Tibial artery (tissue), 4 donors: ENCODE results near the gene IREB2.
A peak's percentile ranks its signal among the peaks of the same experiment; 100 is the strongest.

Experiments
- DNase-seq, 2 donors: peaks; one replicate each; pipeline ENCODE4 v3.0.0-alpha.2; 2019
- H3K27ac ChIP-seq, 2 donors: fragments of 200-600 bp; sonication (generic) in 1 of 2; 1 replicate in 1 of 2; 2 replicates in 1 of 2; pipeline ENCODE4 v1.5.1; 2018 to 2019; ENCODE audit warnings: mild to moderate bottlenecking in 1 of 2
- H3K27me3 ChIP-seq, 2 donors: fragments of 200-600 bp; sonication (generic) in 1 of 2; one replicate each; pipeline versions ENCODE4 v1.5.1 to v1.6.0; 2016 to 2019
- H3K36me3 ChIP-seq, 3 donors: fragments of 200-600 bp; sonication (generic) in 2 of 3; one replicate each; pipeline ENCODE4 v1.5.1; 2016 to 2019; ENCODE audit warnings: mild to moderate bottlenecking in 2 of 3
- H3K4me1 ChIP-seq, 4 donors: fragments of 200-600 bp; sonication (generic) in 2 of 4; 1 replicate in 3 of 4; 2 replicates in 1 of 4; pipeline ENCODE4 v1.5.1; 2016 to 2019
- H3K4me3 ChIP-seq, 2 donors: fragments of 200-600 bp; sonication (generic) in 1 of 2; 1 replicate in 1 of 2; 2 replicates in 1 of 2; pipeline ENCODE4 v1.5.1; 2018 to 2019; ENCODE audit warnings: mild to moderate bottlenecking in 2 of 2
- H3K9me3 ChIP-seq, 3 donors: fragments of 200-600 bp; sonication (generic) in 1 of 3; one replicate each; pipeline ENCODE4 v1.5.1; 2016 to 2019
- CTCF ChIP-seq, 2 experiments: fragments of 200-600 bp in 1 of 2; fragments of 450-650 bp in 1 of 2; IDR thresholded peaks; one replicate each; pipeline ENCODE4 v1.5.1; 2017 to 2019; ENCODE audit warnings: antibody characterized with exemption in 2 of 2, mild to moderate bottlenecking in 1 of 2, moderate library complexity in 1 of 2
- intact Hi-C: fragments of 100-400 bp; cut with DNase I; formaldehyde crosslinking; loops from one replicate; pipeline ENCODE4 v1.15.0; 2023; ENCODE audit warnings: low total_unique reads

IREB2 gene

GRCh38 chr15:78420766-78421165 is 17.2 kb upstream of the IREB2 start:
- Histone ChIP-seq H3K4me1 (no peaks in the 10 kb centered on the region), H3K4me3 (no peak overlapping the region), H3K36me3 (no peaks in the 10 kb centered on the region), H3K27me3 (peaks cover 0 to 18% of the 10 kb centered on the region in 2 donors), H3K27ac (no peak overlapping the region), H3K9me3 (no peaks in the 10 kb centered on the region)
- no peak for DNase-seq
- intact Hi-C loops = loop anchor here (10.0 kb wide), 1 partner anchor 296 kb away; no protein-coding TSS in a partner anchor
- TF ChIP-seq CTCF (IDR thresholded peaks at IDR 0.05) = no peak

DNA sequence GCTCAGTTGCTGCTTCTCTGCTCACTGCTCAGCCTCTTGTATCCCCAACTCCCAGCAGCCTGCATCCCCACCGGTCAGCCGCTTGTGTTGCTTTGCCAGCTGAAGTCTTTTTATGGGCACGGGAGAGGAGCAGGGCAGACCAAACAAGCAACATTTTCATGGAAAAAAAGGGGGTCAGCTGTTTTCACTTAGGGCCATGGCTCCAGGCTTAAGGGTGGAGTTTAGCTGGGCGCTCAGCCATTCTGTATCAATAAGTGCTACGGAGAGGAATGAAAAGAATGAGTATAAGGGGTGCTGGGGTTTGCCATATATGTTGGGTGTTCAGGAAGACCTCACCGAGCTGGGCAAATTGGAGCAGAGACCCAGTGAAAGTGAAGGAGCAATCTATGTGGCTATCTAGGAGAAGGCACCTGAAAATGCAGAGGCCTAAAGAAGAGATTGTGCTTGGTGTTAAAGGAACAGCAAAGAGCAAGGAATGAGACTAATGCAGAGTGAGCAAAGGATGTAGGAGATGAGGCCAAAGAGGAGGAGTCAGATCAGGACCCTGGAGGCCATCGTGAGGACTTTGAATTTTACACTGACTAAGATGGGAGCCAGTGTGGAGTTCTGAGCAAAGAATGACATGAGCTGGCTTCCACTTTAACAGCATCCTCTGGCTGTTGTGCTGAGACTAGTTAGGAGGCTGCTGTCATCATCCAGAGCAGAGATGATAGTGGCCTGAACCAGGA is 16.6 kb upstream of the IREB2 start:
- H3K9me3 ChIP-seq = no peaks in the 10 kb centered on the region
- H3K4me1 ChIP-seq = no peaks in the 10 kb centered on the region
- H3K36me3 ChIP-seq = no peaks in the 10 kb centered on the region
- H3K4me3 ChIP-seq = no peak overlapping the region
- H3K27me3 ChIP-seq = peaks cover 0 to 18% of the 10 kb centered on the region in 2 donors
- no peak overlapping the region for H3K27ac ChIP-seq
- intact Hi-C loops = loop anchor here (10.0 kb wide), 1 partner anchor 297 kb away; no protein-coding TSS in a partner anchor
- DNase-seq = no peak
- no peak for TF ChIP-seq CTCF (IDR thresholded peaks at IDR 0.05)

DNA sequence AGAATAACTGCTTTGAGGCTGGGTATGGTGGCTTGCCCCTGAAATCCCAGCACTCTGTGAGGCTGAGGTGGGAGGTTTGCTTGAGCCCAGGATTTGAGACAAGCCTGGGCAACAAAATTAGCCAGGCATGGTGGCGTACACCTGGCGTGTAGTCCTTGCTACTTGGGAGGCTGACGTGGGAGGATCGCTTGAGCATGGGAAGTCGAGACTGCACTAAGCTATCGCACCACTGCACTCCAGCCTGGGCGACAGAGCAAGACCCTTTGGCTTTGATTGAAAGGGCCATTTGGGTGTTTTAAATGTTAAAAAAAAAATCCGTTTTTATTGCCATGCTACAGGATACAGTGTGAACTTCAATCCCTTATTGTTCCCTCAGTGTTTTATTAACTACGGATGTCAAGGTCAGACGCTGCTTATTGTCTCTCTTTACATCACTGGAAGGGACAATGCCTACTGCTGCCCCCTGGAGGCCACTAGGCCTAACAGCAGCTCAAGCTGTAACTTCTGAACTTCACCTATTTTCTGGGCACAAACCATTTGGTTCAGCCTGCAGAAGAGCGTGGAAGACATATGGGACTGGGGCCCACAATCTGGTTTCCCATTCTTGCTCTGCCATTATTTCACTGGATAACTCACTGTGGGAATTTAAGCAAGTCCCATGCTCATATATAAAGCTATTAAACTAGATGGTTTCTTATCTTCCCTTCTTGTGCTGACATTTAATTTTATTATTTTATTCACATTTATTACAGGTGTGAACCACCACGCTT is 15.3 kb upstream of the IREB2 start:
- DNase-seq = peak in 1 of 2 donors; percentile 38
- peak; percentile 73 to 87 for TF ChIP-seq CTCF (IDR thresholded peaks at IDR 0.05)
- H3K9me3 ChIP-seq = no peaks in the 10 kb centered on the region

DNA sequence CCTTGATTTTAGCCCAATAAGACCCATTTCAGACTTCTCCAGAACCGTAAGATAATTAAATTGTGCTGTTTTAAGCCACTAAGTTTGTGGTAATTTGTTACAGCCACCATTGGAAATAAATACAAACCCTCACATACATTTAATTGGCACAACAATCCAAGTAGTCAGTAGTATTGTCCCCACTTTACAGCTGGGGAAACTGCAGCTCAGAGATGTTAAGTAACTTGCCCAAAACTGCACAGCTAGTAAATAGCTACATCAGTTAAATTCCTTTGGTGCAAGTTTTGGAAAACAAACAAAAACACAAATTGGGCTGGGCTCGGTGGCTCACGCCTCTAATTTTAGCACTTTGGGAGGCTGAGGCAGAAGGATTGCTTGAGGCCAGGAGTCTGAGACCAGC is 13.3 kb upstream of the IREB2 start:
- no peaks in the 10 kb centered on the region for H3K36me3 ChIP-seq
- H3K4me1 ChIP-seq = no peaks in the 10 kb centered on the region
- TF ChIP-seq CTCF (IDR thresholded peaks at IDR 0.05) = no peak
- peaks cover 0 to 29% of the 10 kb centered on the region in 2 donors for H3K27me3 ChIP-seq
- H3K27ac ChIP-seq = no peak overlapping the region
- DNase-seq = no peak
- H3K4me3 ChIP-seq = no peak overlapping the region
- intact Hi-C loops = loop anchor here (10.0 kb wide), 1 partner anchor 300 kb away; no protein-coding TSS in a partner anchor
- no peaks in the 10 kb centered on the region for H3K9me3 ChIP-seq

More for the DNA sequence above, 15.3 kb upstream of the IREB2 start:
- H3K4me1 ChIP-seq = no peaks in the 10 kb centered on the region
- no peaks in the 10 kb centered on the region for H3K36me3 ChIP-seq
- no peak overlapping the region for H3K4me3 ChIP-seq
- intact Hi-C loops = loop anchor here (10.0 kb wide), 1 partner anchor 298 kb away; no protein-coding TSS in a partner anchor
- peaks cover 0 to 22% of the 10 kb centered on the region in 2 donors for H3K27me3 ChIP-seq
- no peak overlapping the region for H3K27ac ChIP-seq

DNA sequence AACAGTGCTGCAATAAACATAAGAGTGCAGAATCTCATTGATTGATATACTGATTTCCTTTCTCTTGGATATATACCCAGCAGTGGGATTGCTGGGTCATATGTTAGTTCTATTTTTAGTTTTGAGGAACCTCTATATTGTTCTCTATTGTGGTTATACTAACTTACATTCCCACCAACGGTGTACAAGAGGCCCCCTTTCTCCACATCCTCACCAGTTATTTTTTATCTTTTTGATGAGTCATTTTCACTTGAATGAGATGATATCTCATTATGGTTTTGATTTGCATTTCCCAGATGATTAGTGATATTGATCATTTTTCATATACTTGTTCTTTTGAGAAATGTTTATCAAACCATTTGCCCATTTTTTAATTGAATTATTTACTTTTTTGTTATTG is 12.4 kb upstream of the IREB2 start:
- no peak for DNase-seq
- no peak overlapping the region for H3K27ac ChIP-seq
- no peaks in the 10 kb centered on the region for H3K36me3 ChIP-seq
- H3K27me3 ChIP-seq = peaks cover 0 to 35% of the 10 kb centered on the region in 2 donors
- H3K4me1 ChIP-seq = no peaks in the 10 kb centered on the region
- H3K4me3 ChIP-seq = no peak overlapping the region
- no peak for TF ChIP-seq CTCF (IDR thresholded peaks at IDR 0.05)
- intact Hi-C loops = loop anchor here (10.0 kb wide), 1 partner anchor 301 kb away; no protein-coding TSS in a partner anchor
- H3K9me3 ChIP-seq = no peaks in the 10 kb centered on the region
